ENCODE data around the gene TM9SF3. TPM values are rescaled to one million over a fixed set of nuclear protein-coding genes. Genes with fewer than 3 reads are reported as not detected.

TM9SF3 gene
- total RNA-seq, 1 donor from 2014 or later = 151 TPM

DNA sequence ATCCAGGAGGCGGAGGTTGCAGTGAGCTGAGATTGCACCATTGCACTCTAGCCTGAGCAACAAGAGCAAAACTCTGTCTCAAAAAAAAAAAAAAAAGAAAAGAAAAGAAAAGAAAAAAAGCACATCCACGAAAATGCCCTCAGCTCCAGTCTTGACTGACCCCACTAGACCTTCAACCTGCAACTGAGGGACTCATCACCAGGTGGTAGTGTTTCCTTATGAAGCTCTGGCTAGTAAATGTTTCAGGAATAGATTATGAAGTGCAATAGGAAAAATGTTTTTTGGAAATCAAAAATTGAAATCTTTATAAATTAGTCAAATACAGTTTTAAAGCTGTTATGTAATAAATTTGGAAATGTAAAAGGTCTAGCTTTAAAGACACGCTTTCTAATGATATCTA is 95.5 kb downstream of the TM9SF3 start:
- no peaks in the 10 kb centered on the region for H3K4me1 Mint-ChIP-seq (ENCODE audit: unreplicated experiment)
- TF ChIP-seq, protein P1, sequence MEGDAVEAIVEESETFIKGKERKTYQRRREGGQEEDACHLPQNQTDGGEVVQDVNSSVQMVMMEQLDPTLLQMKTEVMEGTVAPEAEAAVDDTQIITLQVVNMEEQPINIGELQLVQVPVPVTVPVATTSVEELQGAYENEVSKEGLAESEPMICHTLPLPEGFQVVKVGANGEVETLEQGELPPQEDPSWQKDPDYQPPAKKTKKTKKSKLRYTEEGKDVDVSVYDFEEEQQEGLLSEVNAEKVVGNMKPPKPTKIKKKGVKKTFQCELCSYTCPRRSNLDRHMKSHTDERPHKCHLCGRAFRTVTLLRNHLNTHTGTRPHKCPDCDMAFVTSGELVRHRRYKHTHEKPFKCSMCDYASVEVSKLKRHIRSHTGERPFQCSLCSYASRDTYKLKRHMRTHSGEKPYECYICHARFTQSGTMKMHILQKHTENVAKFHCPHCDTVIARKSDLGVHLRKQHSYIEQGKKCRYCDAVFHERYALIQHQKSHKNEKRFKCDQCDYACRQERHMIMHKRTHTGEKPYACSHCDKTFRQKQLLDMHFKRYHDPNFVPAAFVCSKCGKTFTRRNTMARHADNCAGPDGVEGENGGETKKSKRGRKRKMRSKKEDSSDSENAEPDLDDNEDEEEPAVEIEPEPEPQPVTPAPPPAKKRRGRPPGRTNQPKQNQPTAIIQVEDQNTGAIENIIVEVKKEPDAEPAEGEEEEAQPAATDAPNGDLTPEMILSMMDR (IDR thresholded peaks at IDR 0.05) = peak; percentile 26
- H3K4me3 Mint-ChIP-seq (ENCODE audit: unreplicated experiment) = no peak overlapping the region
- H3K27me3 Mint-ChIP-seq (ENCODE audit: unreplicated experiment) = peaks cover 11% of the 10 kb centered on the region
- H3K9me3 Mint-ChIP-seq (ENCODE audit: unreplicated experiment) = no peaks in the 10 kb centered on the region
- no peak for DNase-seq (ENCODE audit: extremely low spot score, unreplicated experiment)
- H3K27ac Mint-ChIP-seq (ENCODE audit: unreplicated experiment) = no peak overlapping the region
- H3K36me3 Mint-ChIP-seq (ENCODE audit: unreplicated experiment) = no peaks in the 10 kb centered on the region

GRCh38 chr10:96488161-96488935 is 98.5 kb downstream of the TM9SF3 start:
- Mint-ChIP-seq H3K4me1 (ENCODE audit: unreplicated experiment) (no peaks in the 10 kb centered on the region), H3K4me3 (ENCODE audit: unreplicated experiment) (no peak overlapping the region), H3K27ac (ENCODE audit: unreplicated experiment) (no peak overlapping the region), H3K27me3 (ENCODE audit: unreplicated experiment) (peaks cover 11% of the 10 kb centered on the region), H3K9me3 (ENCODE audit: unreplicated experiment) (no peaks in the 10 kb centered on the region), H3K36me3 (ENCODE audit: unreplicated experiment) (no peaks in the 10 kb centered on the region)
- no peak for DNase-seq (ENCODE audit: extremely low spot score, unreplicated experiment)
- TF ChIP-seq, protein P1 (IDR thresholded peaks at IDR 0.05) = no peak

- H3K9me3 Mint-ChIP-seq (ENCODE audit: unreplicated experiment) = no peaks in the 10 kb centered on the region
- H3K27ac Mint-ChIP-seq (ENCODE audit: unreplicated experiment) = no peak overlapping the region
- H3K36me3 Mint-ChIP-seq (ENCODE audit: unreplicated experiment) = no peaks in the 10 kb centered on the region
- no peak overlapping the region for H3K4me3 Mint-ChIP-seq (ENCODE audit: unreplicated experiment)
- no peaks in the 10 kb centered on the region for H3K4me1 Mint-ChIP-seq (ENCODE audit: unreplicated experiment)
- H3K27me3 Mint-ChIP-seq (ENCODE audit: unreplicated experiment) = peaks cover 13% of the 10 kb centered on the region
- TF ChIP-seq, protein P1 (IDR thresholded peaks at IDR 0.05) = no peak
- no peak for DNase-seq (ENCODE audit: extremely low spot score, unreplicated experiment)
Measured at GRCh38 chr10:96482815-96483588, 103.8 kb downstream of the TM9SF3 start.

GRCh38 chr10:96478355-96478754 is 108.5 kb downstream of the TM9SF3 start:
- H3K27me3 Mint-ChIP-seq (ENCODE audit: unreplicated experiment) = peaks cover 2% of the 10 kb centered on the region
- TF ChIP-seq, protein P1 (IDR thresholded peaks at IDR 0.05) = no peak
- no peaks in the 10 kb centered on the region for H3K36me3 Mint-ChIP-seq (ENCODE audit: unreplicated experiment)
- no peaks in the 10 kb centered on the region for H3K4me1 Mint-ChIP-seq (ENCODE audit: unreplicated experiment)
- no peaks in the 10 kb centered on the region for H3K9me3 Mint-ChIP-seq (ENCODE audit: unreplicated experiment)
- DNase-seq (ENCODE audit: extremely low spot score, unreplicated experiment) = no peak
- no peak overlapping the region for H3K4me3 Mint-ChIP-seq (ENCODE audit: unreplicated experiment)
- no peak overlapping the region for H3K27ac Mint-ChIP-seq (ENCODE audit: unreplicated experiment)

GRCh38 chr10:96473866-96474265 is 112.9 kb downstream of the TM9SF3 start:
- no peak for DNase-seq (ENCODE audit: extremely low spot score, unreplicated experiment)
- Mint-ChIP-seq H3K36me3 (ENCODE audit: unreplicated experiment) (no peaks in the 10 kb centered on the region), H3K4me3 (ENCODE audit: unreplicated experiment) (no peak overlapping the region), H3K9me3 (ENCODE audit: unreplicated experiment) (no peaks in the 10 kb centered on the region), H3K27ac (ENCODE audit: unreplicated experiment) (no peak overlapping the region), H3K4me1 (ENCODE audit: unreplicated experiment) (no peaks in the 10 kb centered on the region), H3K27me3 (ENCODE audit: unreplicated experiment) (no peaks in the 10 kb centered on the region)
- TF ChIP-seq, protein P1 (IDR thresholded peaks at IDR 0.05) = no peak
